GM18498 (cell line): Measurements from ENCODE around the gene ELP4.

Experiments
- ATAC-seq: cut with Tn5 transposase; IDR thresholded peaks from one replicate; pipeline ENCODE4 v1.9.1; 2021; ENCODE audit warnings: mild to moderate bottlenecking, moderate library complexity; ENCODE audit not compliant: unreplicated experiment

The ELP4 gene

GRCh38 chr11:31767685-31768084 is 258.1 kb downstream of the ELP4 start:
- ATAC-seq, result no peak

GRCh38 chr11:31768749-31769640 is 259.4 kb downstream of the ELP4 start:
- ATAC-seq, result no peak

GRCh38 chr11:31770011-31770700 is 260.6 kb downstream of the ELP4 start:
- no peak for ATAC-seq

GRCh38 chr11:31772412-31772811 is 262.8 kb downstream of the ELP4 start:
- no peak for ATAC-seq

GRCh38 chr11:31779374-31779791 is 269.8 kb downstream of the ELP4 start:
- ATAC-seq, result no peak

- no peak for ATAC-seq
Measured at GRCh38 chr11:31780078-31780477, 270.5 kb downstream of the ELP4 start.

- ATAC-seq, result no peak
Measured at GRCh38 chr11:31780480-31780971, 271.0 kb downstream of the ELP4 start.

- no peak for ATAC-seq
Measured at GRCh38 chr11:31782257-31782656, 272.7 kb downstream of the ELP4 start.

GRCh38 chr11:31783252-31783651 is 273.7 kb downstream of the ELP4 start:
- ATAC-seq, result no peak

- no peak for ATAC-seq
Measured at GRCh38 chr11:31784611-31785010, 275.0 kb downstream of the ELP4 start.

GRCh38 chr11:31786996-31787685 is 277.6 kb downstream of the ELP4 start:
- ATAC-seq, result no peak

- ATAC-seq, result no peak
Measured at GRCh38 chr11:31788085-31788484, 278.5 kb downstream of the ELP4 start.

- no peak for ATAC-seq
Measured at GRCh38 chr11:31790649-31791048, 281.1 kb downstream of the ELP4 start.

- no peak for ATAC-seq
Measured at GRCh38 chr11:31792036-31792435, 282.5 kb downstream of the ELP4 start.

GRCh38 chr11:31792456-31792855 is 282.9 kb downstream of the ELP4 start:
- ATAC-seq, result no peak

- no peak for ATAC-seq
Measured at GRCh38 chr11:31793264-31793663, 283.7 kb downstream of the ELP4 start.

- ATAC-seq, result no peak
Measured at GRCh38 chr11:31794548-31794947, 285.0 kb downstream of the ELP4 start.

GRCh38 chr11:31795706-31796498 is 286.3 kb downstream of the ELP4 start:
- no peak for ATAC-seq

- ATAC-seq, result no peak
Measured at GRCh38 chr11:31796499-31797189, 287.1 kb downstream of the ELP4 start.
